ENCODE results near the gene DIPK1C.

DIPK1C gene

GRCh38 chr18:74440808-74441427, 16.2 kb downstream of the DIPK1C start:
- Histone ChIP-seq H3K27me3 (ENCODE audit: control insufficient read depth, insufficient read depth, low read length, poor library complexity, severe bottlenecking) (no peaks in the 10 kb centered on the region), H3K4me1 (ENCODE audit: control insufficient read depth, insufficient read depth, low read length) (peaks cover 12% of the 10 kb centered on the region), H3K4me3 (ENCODE audit: insufficient read depth, low read depth, low read length) (no peak overlapping the region), H3K9me3 (ENCODE audit: control insufficient read depth, low read length) (no peaks in the 10 kb centered on the region), H3K27ac (ENCODE audit: insufficient read depth, low read depth, low read length, poor library complexity, severe bottlenecking) (no peak overlapping the region), H3K36me3 (ENCODE audit: control insufficient read depth, insufficient read depth, low read length) (no peaks in the 10 kb centered on the region)
- WGBS, 2 experiments = 94 to 95% methylated on average over 9 of the region's 9 CpGs

GRCh38 chr18:74438091-74438490, 19.0 kb downstream of the DIPK1C start:
- Histone ChIP-seq H3K9me3 (ENCODE audit: control insufficient read depth, low read length) (no peaks in the 10 kb centered on the region), H3K27ac (ENCODE audit: insufficient read depth, low read depth, low read length, poor library complexity, severe bottlenecking) (no peak overlapping the region), H3K4me1 (ENCODE audit: control insufficient read depth, insufficient read depth, low read length) (peaks cover 15% of the 10 kb centered on the region), H3K4me3 (ENCODE audit: insufficient read depth, low read depth, low read length) (no peak overlapping the region), H3K27me3 (ENCODE audit: control insufficient read depth, insufficient read depth, low read length, poor library complexity, severe bottlenecking) (no peaks in the 10 kb centered on the region), H3K36me3 (ENCODE audit: control insufficient read depth, insufficient read depth, low read length) (no peaks in the 10 kb centered on the region)
- 90 to 93% methylated on average over 6 of the region's 6 CpGs for WGBS, 2 experiments

GRCh38 chr18:74436158-74436769, 20.8 kb downstream of the DIPK1C start:
- Histone ChIP-seq H3K4me1 (ENCODE audit: control insufficient read depth, insufficient read depth, low read length) (peaks cover 15% of the 10 kb centered on the region), H3K36me3 (ENCODE audit: control insufficient read depth, insufficient read depth, low read length) (no peaks in the 10 kb centered on the region), H3K9me3 (ENCODE audit: control insufficient read depth, low read length) (no peaks in the 10 kb centered on the region), H3K4me3 (ENCODE audit: insufficient read depth, low read depth, low read length) (no peak overlapping the region), H3K27ac (ENCODE audit: insufficient read depth, low read depth, low read length, poor library complexity, severe bottlenecking) (no peak overlapping the region), H3K27me3 (ENCODE audit: control insufficient read depth, insufficient read depth, low read length, poor library complexity, severe bottlenecking) (no peaks in the 10 kb centered on the region)
- WGBS, 2 experiments = 79 to 80% methylated on average over 14 of the region's 14 CpGs

- Histone ChIP-seq H3K9me3 (ENCODE audit: control insufficient read depth, low read length) (no peaks in the 10 kb centered on the region), H3K27ac (ENCODE audit: insufficient read depth, low read depth, low read length, poor library complexity, severe bottlenecking) (no peak overlapping the region), H3K4me1 (ENCODE audit: control insufficient read depth, insufficient read depth, low read length) (peaks cover 15% of the 10 kb centered on the region), H3K27me3 (ENCODE audit: control insufficient read depth, insufficient read depth, low read length, poor library complexity, severe bottlenecking) (no peaks in the 10 kb centered on the region), H3K36me3 (ENCODE audit: control insufficient read depth, insufficient read depth, low read length) (no peaks in the 10 kb centered on the region), H3K4me3 (ENCODE audit: insufficient read depth, low read depth, low read length) (no peak overlapping the region)
- 84 to 87% methylated on average over 4 of the region's 4 CpGs for WGBS, 2 experiments
These were observed 21.4 kb downstream of the DIPK1C start for GRCh38 chr18:74435740-74436139.

GRCh38 chr18:74434466-74434865, 22.6 kb downstream of the DIPK1C start:
- Histone ChIP-seq H3K27me3 (ENCODE audit: control insufficient read depth, insufficient read depth, low read length, poor library complexity, severe bottlenecking) (no peaks in the 10 kb centered on the region), H3K9me3 (ENCODE audit: control insufficient read depth, low read length) (no peaks in the 10 kb centered on the region), H3K4me1 (ENCODE audit: control insufficient read depth, insufficient read depth, low read length) (peaks cover 15% of the 10 kb centered on the region), H3K4me3 (ENCODE audit: insufficient read depth, low read depth, low read length) (no peak overlapping the region), H3K27ac (ENCODE audit: insufficient read depth, low read depth, low read length, poor library complexity, severe bottlenecking) (no peak overlapping the region), H3K36me3 (ENCODE audit: control insufficient read depth, insufficient read depth, low read length) (no peaks in the 10 kb centered on the region)
- WGBS, 2 experiments = 93% methylated on average over 11 of the region's 11 CpGs

- Histone ChIP-seq H3K4me1 (ENCODE audit: control insufficient read depth, insufficient read depth, low read length) (peaks cover 4% of the 10 kb centered on the region), H3K4me3 (ENCODE audit: insufficient read depth, low read depth, low read length) (no peak overlapping the region), H3K27me3 (ENCODE audit: control insufficient read depth, insufficient read depth, low read length, poor library complexity, severe bottlenecking) (no peaks in the 10 kb centered on the region), H3K9me3 (ENCODE audit: control insufficient read depth, low read length) (no peaks in the 10 kb centered on the region), H3K36me3 (ENCODE audit: control insufficient read depth, insufficient read depth, low read length) (no peaks in the 10 kb centered on the region), H3K27ac (ENCODE audit: insufficient read depth, low read depth, low read length, poor library complexity, severe bottlenecking) (no peak overlapping the region)
- 75 to 77% methylated on average over 14 to 15 of the region's 15 CpGs for WGBS, 2 experiments
These were observed 26.1 kb downstream of the DIPK1C start for GRCh38 chr18:74430806-74431571.

- Histone ChIP-seq H3K4me1 (ENCODE audit: control insufficient read depth, insufficient read depth, low read length) (peaks cover 2% of the 10 kb centered on the region), H3K4me3 (ENCODE audit: insufficient read depth, low read depth, low read length) (no peak overlapping the region), H3K27ac (ENCODE audit: insufficient read depth, low read depth, low read length, poor library complexity, severe bottlenecking) (no peak overlapping the region), H3K9me3 (ENCODE audit: control insufficient read depth, low read length) (no peaks in the 10 kb centered on the region), H3K27me3 (ENCODE audit: control insufficient read depth, insufficient read depth, low read length, poor library complexity, severe bottlenecking) (no peaks in the 10 kb centered on the region), H3K36me3 (ENCODE audit: control insufficient read depth, insufficient read depth, low read length) (no peaks in the 10 kb centered on the region)
- WGBS, 2 experiments = 88 to 89% methylated on average over 5 of the region's 5 CpGs
These were observed 26.9 kb downstream of the DIPK1C start for GRCh38 chr18:74430231-74430630.

GRCh38 chr18:74429096-74429495, 28.0 kb downstream of the DIPK1C start:
- H3K27ac ChIP-seq (ENCODE audit: insufficient read depth, low read depth, low read length, poor library complexity, severe bottlenecking) = no peak overlapping the region
- no peaks in the 10 kb centered on the region for H3K36me3 ChIP-seq (ENCODE audit: control insufficient read depth, insufficient read depth, low read length)
- no peaks in the 10 kb centered on the region for H3K9me3 ChIP-seq (ENCODE audit: control insufficient read depth, low read length)
- H3K27me3 ChIP-seq (ENCODE audit: control insufficient read depth, insufficient read depth, low read length, poor library complexity, severe bottlenecking) = no peaks in the 10 kb centered on the region
- WGBS, 2 experiments = 75 to 78% methylated on average over 7 of the region's 7 CpGs
- H3K4me1 ChIP-seq (ENCODE audit: control insufficient read depth, insufficient read depth, low read length) = no peaks in the 10 kb centered on the region
- no peak overlapping the region for H3K4me3 ChIP-seq (ENCODE audit: insufficient read depth, low read depth, low read length)

- 94 to 95% methylated on average over 24 of the region's 24 CpGs for WGBS, 2 experiments
- no peak overlapping the region for H3K27ac ChIP-seq (ENCODE audit: insufficient read depth, low read depth, low read length, poor library complexity, severe bottlenecking)
- H3K4me1 ChIP-seq (ENCODE audit: control insufficient read depth, insufficient read depth, low read length) = no peaks in the 10 kb centered on the region
- no peak overlapping the region for H3K4me3 ChIP-seq (ENCODE audit: insufficient read depth, low read depth, low read length)
- H3K9me3 ChIP-seq (ENCODE audit: control insufficient read depth, low read length) = no peaks in the 10 kb centered on the region
- H3K27me3 ChIP-seq (ENCODE audit: control insufficient read depth, insufficient read depth, low read length, poor library complexity, severe bottlenecking) = no peaks in the 10 kb centered on the region
- no peaks in the 10 kb centered on the region for H3K36me3 ChIP-seq (ENCODE audit: control insufficient read depth, insufficient read depth, low read length)
These were observed 29.5 kb downstream of the DIPK1C start for GRCh38 chr18:74427442-74428112.

GRCh38 chr18:74425876-74426275, 31.2 kb downstream of the DIPK1C start:
- no peak overlapping the region for H3K4me3 ChIP-seq (ENCODE audit: insufficient read depth, low read depth, low read length)
- no peak overlapping the region for H3K27ac ChIP-seq (ENCODE audit: insufficient read depth, low read depth, low read length, poor library complexity, severe bottlenecking)
- WGBS, 2 experiments = 90 to 97% methylated on average over 11 of the region's 11 CpGs
- no peaks in the 10 kb centered on the region for H3K4me1 ChIP-seq (ENCODE audit: control insufficient read depth, insufficient read depth, low read length)
- H3K36me3 ChIP-seq (ENCODE audit: control insufficient read depth, insufficient read depth, low read length) = no peaks in the 10 kb centered on the region
- no peaks in the 10 kb centered on the region for H3K27me3 ChIP-seq (ENCODE audit: control insufficient read depth, insufficient read depth, low read length, poor library complexity, severe bottlenecking)
- no peaks in the 10 kb centered on the region for H3K9me3 ChIP-seq (ENCODE audit: control insufficient read depth, low read length)

Data from ectodermal cell (in vitro differentiated cells).